KMS-11 (cell line): ENCODE measurements around the gene SH3D21.

Source experiments
- H2AFZ ChIP-seq: fragments of 200-600 bp; sonication (generic); 2 replicates; pipeline ENCODE4 v1.6.1; 2016; ENCODE audit warnings: antibody characterized with exemption, mixed run types, low read depth
- H3K27ac ChIP-seq: fragments of 200-600 bp; sonication (generic); 2 replicates; pipeline ENCODE4 v1.6.1; 2016; ENCODE audit warnings: mild to moderate bottlenecking, mixed run types
- H3K27me3 ChIP-seq: fragments of 200-600 bp; sonication (generic); 2 replicates; pipeline ENCODE4 v1.6.1; 2017; ENCODE audit warnings: mild to moderate bottlenecking, low read depth, mixed run types, moderate library complexity; ENCODE audit not compliant: insufficient read depth
- H3K36me3 ChIP-seq: fragments of 200-600 bp; sonication (generic); 2 replicates; pipeline ENCODE4 v1.6.1; 2017; ENCODE audit warnings: mild to moderate bottlenecking, mixed run types; ENCODE audit not compliant: insufficient read depth
- H3K4me1 ChIP-seq: fragments of 200-600 bp; sonication (generic); 2 replicates; pipeline ENCODE4 v1.6.1; 2016; ENCODE audit warnings: mild to moderate bottlenecking, low read depth, mixed run types; ENCODE audit not compliant: poor library complexity, severe bottlenecking
- H3K4me2 ChIP-seq: fragments of 200-600 bp; sonication (generic); 2 replicates; pipeline ENCODE4 v1.7.0; 2016; ENCODE audit warnings: mild to moderate bottlenecking, mixed run types
- H3K4me3 ChIP-seq: fragments of 200-600 bp; sonication (generic); IDR thresholded peaks from 2 replicates; pipeline ENCODE4 v1.6.1; 2017; ENCODE audit warnings: low read depth, low read length, mixed read lengths; ENCODE audit not compliant: insufficient read depth
- H3K79me2 ChIP-seq: fragments of 200-600 bp; sonication (generic); 2 replicates; pipeline ENCODE4 v1.6.1; 2016; ENCODE audit warnings: low read depth, mixed run types; ENCODE audit not compliant: insufficient read depth
- H3K9ac ChIP-seq: fragments of 200-600 bp; sonication (generic); 2 replicates; pipeline ENCODE4 v1.6.1; 2016; ENCODE audit warnings: mild to moderate bottlenecking, mixed run types
- H4K20me1 ChIP-seq: fragments of 200-600 bp; sonication (generic); 2 replicates; pipeline ENCODE4 v1.6.1; 2016; ENCODE audit warnings: mild to moderate bottlenecking, mixed run types; ENCODE audit not compliant: insufficient read depth
- CTCF ChIP-seq: fragments of 200-600 bp; sonication (generic); conservative IDR thresholded peaks from 2 replicates; pipeline ENCODE4 v1.6.1; 2017; ENCODE audit warnings: low read depth, mild to moderate bottlenecking, antibody characterized with exemption, low read length, moderate library complexity, mixed read lengths

Gene SH3D21

GRCh38 chr1:36345353-36345752 lies 39.2 kb downstream of the SH3D21 start:
- no peak for TF ChIP-seq CTCF
- no peak overlapping the region for H3K4me2 ChIP-seq
- H3K4me3 ChIP-seq, result no peak overlapping the region
- H4K20me1 ChIP-seq, result no peaks in the 10 kb centered on the region
- no peak overlapping the region for H3K9ac ChIP-seq
- H3K79me2 ChIP-seq, result no peaks in the 10 kb centered on the region
- no peak overlapping the region for H3K27ac ChIP-seq
- no peak overlapping the region for H2AFZ ChIP-seq
- H3K36me3 ChIP-seq, result no peaks in the 10 kb centered on the region
- no peaks in the 10 kb centered on the region for H3K4me1 ChIP-seq
- no peaks in the 10 kb centered on the region for H3K27me3 ChIP-seq

- Histone ChIP-seq H3K79me2 (no peaks in the 10 kb centered on the region), H2AFZ (no peak overlapping the region), H3K4me1 (no peaks in the 10 kb centered on the region), H3K36me3 (no peaks in the 10 kb centered on the region), H3K4me2 (no peak overlapping the region), H4K20me1 (no peaks in the 10 kb centered on the region), H3K27me3 (no peaks in the 10 kb centered on the region), H3K9ac (no peak overlapping the region), H3K27ac (no peak overlapping the region), H3K4me3 (no peak overlapping the region)
- no peak for TF ChIP-seq CTCF
These were observed 40.7 kb downstream of the SH3D21 start for GRCh38 chr1:36346741-36347370.

GRCh38 chr1:36349241-36349671 lies 43.1 kb downstream of the SH3D21 start:
- Histone ChIP-seq H3K27me3 (no peaks in the 10 kb centered on the region), H3K27ac (no peak overlapping the region), H3K9ac (no peak overlapping the region), H3K36me3 (no peaks in the 10 kb centered on the region), H3K4me1 (no peaks in the 10 kb centered on the region), H4K20me1 (no peaks in the 10 kb centered on the region), H2AFZ (no peak overlapping the region), H3K4me2 (no peak overlapping the region), H3K79me2 (no peaks in the 10 kb centered on the region), H3K4me3 (no peak overlapping the region)
- no peak for TF ChIP-seq CTCF

GRCh38 chr1:36349839-36350238 lies 43.7 kb downstream of the SH3D21 start:
- H3K27me3 ChIP-seq, result no peaks in the 10 kb centered on the region
- H3K79me2 ChIP-seq, result no peaks in the 10 kb centered on the region
- no peak overlapping the region for H3K27ac ChIP-seq
- no peak overlapping the region for H3K4me2 ChIP-seq
- no peak overlapping the region for H3K4me3 ChIP-seq
- H4K20me1 ChIP-seq, result no peaks in the 10 kb centered on the region
- H3K9ac ChIP-seq, result no peak overlapping the region
- H3K4me1 ChIP-seq, result no peaks in the 10 kb centered on the region
- H2AFZ ChIP-seq, result no peak overlapping the region
- no peaks in the 10 kb centered on the region for H3K36me3 ChIP-seq
- no peak for TF ChIP-seq CTCF
